Measurements from ENCODE around the gene CDH5.

The CDH5 gene

DNA sequence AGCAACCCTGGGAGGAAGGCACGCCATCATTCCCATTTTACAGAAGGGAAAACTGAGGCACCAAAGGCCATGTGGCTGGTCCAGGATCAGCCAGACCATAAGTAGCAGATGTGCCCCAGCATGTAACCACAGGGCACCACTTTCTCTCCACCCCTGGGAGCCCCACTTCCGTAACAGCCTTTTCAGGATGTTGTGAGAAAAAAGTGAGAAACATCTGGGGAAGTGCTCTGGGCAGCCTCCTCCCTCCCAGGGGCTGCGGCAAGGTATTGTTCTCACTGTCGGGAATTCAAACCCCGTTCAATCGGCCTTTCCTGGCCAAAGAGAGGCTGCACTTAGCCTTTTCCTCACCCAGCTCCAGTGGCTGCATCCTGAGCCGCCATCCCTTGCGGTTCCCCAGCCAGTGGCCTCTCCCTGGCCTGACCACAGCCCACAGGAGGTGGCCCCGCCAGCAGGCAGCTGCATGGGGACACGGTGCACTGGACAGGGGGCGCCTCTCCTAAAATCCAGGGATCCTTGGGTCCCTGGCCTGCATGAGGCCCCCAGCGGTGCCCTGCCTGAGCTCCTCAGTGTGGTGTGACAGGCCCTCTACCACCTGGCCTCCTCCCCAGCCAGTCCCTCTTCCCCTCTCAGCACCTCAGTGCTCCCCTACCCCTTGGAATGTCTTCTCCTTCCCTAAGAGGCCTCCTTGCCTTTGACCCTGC is 5.7 kb upstream of the CDH5 start:
- no peaks in the 10 kb centered on the region for H3K36me3 ChIP-seq (ENCODE audit: insufficient read depth, low read length)
- no peak overlapping the region for H3K27ac ChIP-seq
- DNase-seq (ENCODE audit: low read depth, low spot score): no peak
- H3K9ac ChIP-seq (ENCODE audit: insufficient read length): no peak overlapping the region
- H3K9me3 ChIP-seq (ENCODE audit: low read depth, low read length): no peaks in the 10 kb centered on the region
- no peak overlapping the region for H3K4me3 ChIP-seq
- TF ChIP-seq EZH2 (IDR thresholded peaks at IDR 0.05) (no peak), POLR2AphosphoS5 (IDR thresholded peaks at IDR 0.05; ENCODE audit: borderline replicate concordance, low read depth, low read length) (no peak), FOXP2 (optimal IDR thresholded peaks at IDR 0.05; ENCODE audit: control extremely low read depth, extremely low read length, insufficient read depth) (no peak)

DNA sequence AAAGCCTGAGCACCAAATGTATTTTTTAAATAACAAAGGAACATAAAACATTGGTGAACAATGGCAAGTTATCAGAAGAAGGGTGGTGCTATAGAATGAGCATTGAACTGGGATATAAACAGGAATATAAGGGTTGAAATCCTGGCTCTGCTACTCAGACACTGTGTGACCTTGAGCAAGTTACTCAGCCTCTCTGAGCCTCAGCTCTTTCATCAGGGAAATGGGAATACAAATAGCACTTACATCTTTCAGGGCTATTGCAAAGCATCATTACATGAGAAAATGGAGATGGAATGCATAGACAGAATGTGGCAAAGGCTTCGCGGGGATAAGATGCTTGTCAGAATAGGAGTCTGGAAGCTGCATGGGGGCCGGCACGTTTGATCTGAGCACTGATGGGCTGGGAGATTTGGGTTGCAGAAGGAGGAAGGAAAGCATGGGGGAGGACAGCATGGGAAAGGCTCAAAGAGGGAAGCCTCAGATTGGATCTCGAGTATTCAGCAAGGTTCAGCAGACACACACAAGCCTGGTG is 4.8 kb upstream of the CDH5 start:
- TF ChIP-seq EZH2 (IDR thresholded peaks at IDR 0.05) (no peak), POLR2AphosphoS5 (IDR thresholded peaks at IDR 0.05; ENCODE audit: borderline replicate concordance, low read depth, low read length) (no peak), FOXP2 (optimal IDR thresholded peaks at IDR 0.05; ENCODE audit: control extremely low read depth, extremely low read length, insufficient read depth) (no peak)
- no peak overlapping the region for H3K9ac ChIP-seq (ENCODE audit: insufficient read length)
- DNase-seq (ENCODE audit: low read depth, low spot score): no peak

DNA sequence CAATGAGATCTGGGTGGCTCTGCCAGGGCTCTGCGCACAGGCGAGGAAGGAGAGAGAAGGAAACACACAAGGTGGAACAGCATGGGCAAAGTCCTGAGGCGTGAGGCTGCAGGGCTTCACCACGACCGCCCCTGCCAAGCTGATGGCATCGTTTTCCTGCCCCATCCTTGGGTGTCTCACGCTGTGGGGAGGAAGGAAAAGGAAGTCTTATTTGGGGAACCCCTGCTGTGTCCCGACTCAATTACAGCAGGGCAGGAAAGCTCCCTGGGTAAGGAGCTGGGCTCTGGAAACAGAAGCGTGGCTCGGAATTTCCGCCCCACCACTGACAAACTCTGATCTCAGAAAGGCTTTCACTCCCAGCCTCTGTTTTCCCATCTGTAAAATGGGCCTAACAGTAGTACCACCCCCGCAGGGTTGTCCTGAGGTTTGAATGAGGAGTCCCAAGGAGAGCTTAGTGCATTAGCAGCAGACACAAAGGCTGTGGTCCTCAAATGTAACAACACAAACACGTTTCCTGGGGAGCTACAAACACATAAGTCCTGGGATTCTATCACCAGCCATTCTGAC is 3.2 kb upstream of the CDH5 start:
- H3K4me3 ChIP-seq: no peak overlapping the region
- H3K9ac ChIP-seq (ENCODE audit: insufficient read length): no peak overlapping the region
- no peaks in the 10 kb centered on the region for H3K9me3 ChIP-seq (ENCODE audit: low read depth, low read length)
- H3K27ac ChIP-seq: no peak overlapping the region
- DNase-seq (ENCODE audit: low read depth, low spot score): no peak
- H3K36me3 ChIP-seq (ENCODE audit: insufficient read depth, low read length): no peaks in the 10 kb centered on the region
- no peak for TF ChIP-seq FOXP2 (optimal IDR thresholded peaks at IDR 0.05; ENCODE audit: control extremely low read depth, extremely low read length, insufficient read depth)
- no peak for TF ChIP-seq EZH2 (IDR thresholded peaks at IDR 0.05)
- no peak for TF ChIP-seq POLR2AphosphoS5 (IDR thresholded peaks at IDR 0.05; ENCODE audit: borderline replicate concordance, low read depth, low read length)

More for the DNA sequence above, 4.8 kb upstream of the CDH5 start:
- no peaks in the 10 kb centered on the region for H3K36me3 ChIP-seq (ENCODE audit: insufficient read depth, low read length)
- H3K4me3 ChIP-seq: no peak overlapping the region
- H3K27ac ChIP-seq: no peak overlapping the region
- no peaks in the 10 kb centered on the region for H3K9me3 ChIP-seq (ENCODE audit: low read depth, low read length)

DNA sequence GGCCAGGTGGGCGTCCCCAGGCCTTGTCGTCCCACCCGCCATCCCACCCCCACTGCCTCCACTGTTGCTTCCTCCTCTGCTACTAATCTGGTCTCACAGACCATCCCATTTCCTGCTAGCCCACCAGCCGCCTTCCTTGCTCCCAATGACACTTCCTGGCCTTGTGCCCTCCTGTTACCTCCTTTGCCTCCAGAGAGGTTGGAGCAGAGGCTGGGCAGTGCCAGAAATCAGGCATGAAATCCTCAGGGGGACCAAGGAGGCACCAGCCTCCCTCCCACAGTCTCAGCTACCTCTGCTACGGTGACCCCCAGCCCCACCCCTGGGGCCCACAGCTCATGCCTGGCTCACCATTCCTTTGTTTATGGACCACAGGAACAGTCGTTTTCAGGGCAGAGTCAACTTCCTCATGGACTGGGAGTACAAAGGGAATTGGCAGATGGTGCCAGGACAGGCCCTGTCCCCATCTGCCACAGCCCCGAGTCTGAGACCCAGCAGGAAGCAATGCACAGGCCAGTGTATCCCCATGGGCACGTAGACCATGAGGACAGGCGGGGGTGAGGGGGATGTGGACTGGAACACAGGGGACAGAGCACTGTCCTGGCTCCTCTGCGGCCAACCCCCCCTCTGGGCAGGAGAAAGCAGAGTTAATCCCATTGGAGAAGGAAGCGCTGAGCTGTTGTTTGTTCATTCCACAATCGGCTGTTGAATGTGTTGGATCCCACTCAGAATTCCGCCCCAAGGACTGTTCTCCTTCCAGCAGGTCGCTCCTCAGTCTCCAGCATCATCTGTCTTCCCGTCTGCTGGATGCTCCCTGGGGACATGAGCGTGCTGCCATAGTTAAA is 2.2 kb upstream of the CDH5 start:
- no peak overlapping the region for H3K9ac ChIP-seq (ENCODE audit: insufficient read length)
- H3K4me3 ChIP-seq: no peak overlapping the region
- no peak overlapping the region for H3K27ac ChIP-seq
- no peak for DNase-seq (ENCODE audit: low read depth, low spot score)
- TF ChIP-seq POLR2AphosphoS5 (IDR thresholded peaks at IDR 0.05; ENCODE audit: borderline replicate concordance, low read depth, low read length) (no peak), FOXP2 (optimal IDR thresholded peaks at IDR 0.05; ENCODE audit: control extremely low read depth, extremely low read length, insufficient read depth) (no peak), EZH2 (IDR thresholded peaks at IDR 0.05) (no peak)
- H3K36me3 ChIP-seq (ENCODE audit: insufficient read depth, low read length): no peaks in the 10 kb centered on the region
- no peaks in the 10 kb centered on the region for H3K9me3 ChIP-seq (ENCODE audit: low read depth, low read length)

DNA sequence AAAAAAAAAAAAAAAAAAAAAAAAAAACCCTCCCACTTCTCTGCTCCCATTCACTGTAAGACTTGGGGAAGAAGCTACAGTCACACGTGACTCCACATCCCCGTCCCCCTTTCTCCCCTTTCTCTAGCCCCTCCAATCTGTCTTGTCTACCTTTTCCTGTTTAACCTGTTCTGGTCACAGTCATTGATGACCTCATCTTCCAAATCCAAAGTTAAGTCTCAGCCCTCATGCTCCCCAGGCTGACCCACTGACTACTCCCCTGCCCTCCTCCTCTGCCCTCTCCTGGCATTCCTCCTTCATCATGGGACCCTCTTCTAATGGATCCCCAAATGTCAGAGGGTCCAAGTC is 1.6 kb upstream of the CDH5 start:
- Histone ChIP-seq H3K4me3 (no peak overlapping the region), H3K9ac (ENCODE audit: insufficient read length) (no peak overlapping the region), H3K27ac (no peak overlapping the region), H3K9me3 (ENCODE audit: low read depth, low read length) (no peaks in the 10 kb centered on the region), H3K36me3 (ENCODE audit: insufficient read depth, low read length) (no peaks in the 10 kb centered on the region)
- no peak for TF ChIP-seq FOXP2 (optimal IDR thresholded peaks at IDR 0.05; ENCODE audit: control extremely low read depth, extremely low read length, insufficient read depth)
- no peak for TF ChIP-seq EZH2 (IDR thresholded peaks at IDR 0.05)
- no peak for TF ChIP-seq POLR2AphosphoS5 (IDR thresholded peaks at IDR 0.05; ENCODE audit: borderline replicate concordance, low read depth, low read length)
- DNase-seq (ENCODE audit: low read depth, low spot score): no peak

- TF ChIP-seq FOXP2 (optimal IDR thresholded peaks at IDR 0.05; ENCODE audit: control extremely low read depth, extremely low read length, insufficient read depth) (no peak), EZH2 (IDR thresholded peaks at IDR 0.05) (no peak)
- H3K36me3 ChIP-seq (ENCODE audit: insufficient read depth, low read length): no peaks in the 10 kb centered on the region
- H3K4me3 ChIP-seq: no peak overlapping the region
- no peaks in the 10 kb centered on the region for H3K9me3 ChIP-seq (ENCODE audit: low read depth, low read length)
- H3K9ac ChIP-seq (ENCODE audit: insufficient read length): no peak overlapping the region
- DNase-seq (ENCODE audit: low read depth, low spot score): no peak
- no peak overlapping the region for H3K27ac ChIP-seq
Measured at GRCh38 chr16:66365651-66366050, 840 bp upstream of the CDH5 start.

DNA sequence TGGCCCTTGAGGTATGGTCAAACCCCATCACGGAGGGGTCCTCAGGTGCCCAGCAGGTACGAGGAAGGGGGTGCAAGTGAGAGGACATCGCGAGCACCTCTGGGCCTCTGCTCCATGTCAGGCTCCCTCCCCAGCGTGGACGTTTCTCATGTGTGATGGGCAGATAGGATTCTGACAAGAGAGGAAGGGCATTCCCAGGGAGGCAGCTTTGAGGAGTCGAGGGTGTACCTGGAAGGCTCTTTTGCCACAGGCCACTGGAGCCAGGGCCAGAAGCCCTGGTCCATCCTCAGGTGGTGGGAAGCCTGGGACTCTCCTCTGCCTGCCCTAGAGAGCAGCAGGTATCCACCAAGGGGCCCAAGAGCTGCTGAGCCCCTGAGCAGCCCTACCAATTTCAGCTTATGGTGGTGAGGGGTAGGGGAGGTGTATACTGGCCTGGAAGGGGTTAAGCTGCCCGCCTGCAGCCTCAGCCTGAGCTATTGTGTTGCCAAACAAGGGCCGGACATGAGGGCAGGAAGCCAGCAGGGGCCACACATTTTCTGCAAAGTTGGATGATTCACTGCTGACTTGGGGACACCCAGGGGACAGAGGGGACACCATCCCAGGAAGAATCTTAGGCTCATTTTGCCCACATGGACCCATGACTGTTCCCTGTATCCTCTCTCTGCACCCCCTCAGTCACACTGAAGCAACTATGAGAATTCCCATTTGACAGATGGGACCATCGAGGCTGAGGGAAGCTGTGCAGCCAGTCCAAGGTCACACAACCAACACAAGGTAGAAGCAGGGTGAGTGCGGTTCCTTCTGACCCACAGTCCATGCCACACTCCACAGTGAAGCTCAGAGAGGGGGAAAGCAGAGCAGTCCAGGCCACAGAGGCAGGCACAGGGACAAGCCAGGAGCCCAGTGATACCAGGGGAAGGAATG is 1.7 kb downstream of the CDH5 start:
- Histone ChIP-seq H3K9ac (ENCODE audit: insufficient read length) (no peak overlapping the region), H3K27ac (no peak overlapping the region), H3K36me3 (ENCODE audit: insufficient read depth, low read length) (no peaks in the 10 kb centered on the region), H3K9me3 (ENCODE audit: low read depth, low read length) (no peaks in the 10 kb centered on the region), H3K4me3 (no peak overlapping the region)
- DNase-seq (ENCODE audit: low read depth, low spot score): no peak
- TF ChIP-seq POLR2AphosphoS5 (IDR thresholded peaks at IDR 0.05; ENCODE audit: borderline replicate concordance, low read depth, low read length) (no peak), FOXP2 (optimal IDR thresholded peaks at IDR 0.05; ENCODE audit: control extremely low read depth, extremely low read length, insufficient read depth) (no peak), EZH2 (IDR thresholded peaks at IDR 0.05) (no peak)
